Vagina (tissue), 2 donors: ENCODE data around the gene ACTR8.

Experiments used
- POLR2A ChIP-seq, 2 donors: fragments of 450-650 bp; IDR thresholded peaks; one replicate each; pipeline ENCODE4 v1.6.1; 2017; ENCODE audit warnings: antibody characterized with exemption in 2 of 2, mild to moderate bottlenecking in 2 of 2, moderate library complexity in 2 of 2
- TF ChIP-seq, protein P1 (sequence below), 3 experiments: fragments of 450-650 bp in 2 of 3; fragments of 200-600 bp in 1 of 3; sonication (generic) in 1 of 3; IDR thresholded peaks; one replicate each; pipeline ENCODE4 v1.5.1; 2017 to 2019; ENCODE audit warnings: antibody characterized with exemption in 3 of 3, mild to moderate bottlenecking in 2 of 3, moderate library complexity in 2 of 3

GRCh38 chr3:53858096-53858741 lies 23.7 kb downstream of the ACTR8 start:
- TF ChIP-seq, protein P1, sequence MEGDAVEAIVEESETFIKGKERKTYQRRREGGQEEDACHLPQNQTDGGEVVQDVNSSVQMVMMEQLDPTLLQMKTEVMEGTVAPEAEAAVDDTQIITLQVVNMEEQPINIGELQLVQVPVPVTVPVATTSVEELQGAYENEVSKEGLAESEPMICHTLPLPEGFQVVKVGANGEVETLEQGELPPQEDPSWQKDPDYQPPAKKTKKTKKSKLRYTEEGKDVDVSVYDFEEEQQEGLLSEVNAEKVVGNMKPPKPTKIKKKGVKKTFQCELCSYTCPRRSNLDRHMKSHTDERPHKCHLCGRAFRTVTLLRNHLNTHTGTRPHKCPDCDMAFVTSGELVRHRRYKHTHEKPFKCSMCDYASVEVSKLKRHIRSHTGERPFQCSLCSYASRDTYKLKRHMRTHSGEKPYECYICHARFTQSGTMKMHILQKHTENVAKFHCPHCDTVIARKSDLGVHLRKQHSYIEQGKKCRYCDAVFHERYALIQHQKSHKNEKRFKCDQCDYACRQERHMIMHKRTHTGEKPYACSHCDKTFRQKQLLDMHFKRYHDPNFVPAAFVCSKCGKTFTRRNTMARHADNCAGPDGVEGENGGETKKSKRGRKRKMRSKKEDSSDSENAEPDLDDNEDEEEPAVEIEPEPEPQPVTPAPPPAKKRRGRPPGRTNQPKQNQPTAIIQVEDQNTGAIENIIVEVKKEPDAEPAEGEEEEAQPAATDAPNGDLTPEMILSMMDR (IDR thresholded peaks at IDR 0.05) = no peak
- TF ChIP-seq POLR2A (IDR thresholded peaks at IDR 0.05) = no peak
